ENCODE measurements around the gene RBM18.
A peak's percentile ranks its signal among the peaks of the same experiment; 100 is the strongest.

RBM18 gene

GRCh38 chr9:122226142-122226757 is 38.4 kb downstream of the RBM18 start:
- TF ChIP-seq CTCF (IDR thresholded peaks at IDR 0.05; ENCODE audit: borderline replicate concordance, control extremely low read depth, extremely low read depth, insufficient read depth, missing control alignments): no peak
- peak; percentile 18 for DNase-seq (ENCODE audit: low spot score)
- in situ Hi-C loops (cut with MboI; ENCODE audit: low sequenced_read_pairs, unreplicated experiment): no loop called here

- TF ChIP-seq CTCF (IDR thresholded peaks at IDR 0.05; ENCODE audit: borderline replicate concordance, control extremely low read depth, extremely low read depth, insufficient read depth, missing control alignments): no peak
- in situ Hi-C loops (cut with MboI; ENCODE audit: low sequenced_read_pairs, unreplicated experiment): no loop called here
- DNase-seq (ENCODE audit: low spot score): peak; percentile 18
Observed at GRCh38 chr9:122225312-122226141, 39.1 kb downstream of the RBM18 start.

- TF ChIP-seq CTCF (IDR thresholded peaks at IDR 0.05; ENCODE audit: borderline replicate concordance, control extremely low read depth, extremely low read depth, insufficient read depth, missing control alignments): no peak
- in situ Hi-C loops (cut with MboI; ENCODE audit: low sequenced_read_pairs, unreplicated experiment): no loop called here
Observed at GRCh38 chr9:122223435-122223834, 41.2 kb downstream of the RBM18 start.

GRCh38 chr9:122222791-122223190 is 41.8 kb downstream of the RBM18 start:
- TF ChIP-seq CTCF (IDR thresholded peaks at IDR 0.05; ENCODE audit: borderline replicate concordance, control extremely low read depth, extremely low read depth, insufficient read depth, missing control alignments): no peak
- peak; percentile 17 for DNase-seq (ENCODE audit: low spot score)
- in situ Hi-C loops (cut with MboI; ENCODE audit: low sequenced_read_pairs, unreplicated experiment): no loop called here

More at GRCh38 chr9:122223435-122223834, 41.2 kb downstream of the RBM18 start:
- DNase-seq (ENCODE audit: low spot score): no peak

GRCh38 chr9:122221183-122221811 is 43.3 kb downstream of the RBM18 start:
- peak; percentile 30 for DNase-seq (ENCODE audit: low spot score)
- in situ Hi-C loops (cut with MboI; ENCODE audit: low sequenced_read_pairs, unreplicated experiment): no loop called here
- TF ChIP-seq CTCF (IDR thresholded peaks at IDR 0.05; ENCODE audit: borderline replicate concordance, control extremely low read depth, extremely low read depth, insufficient read depth, missing control alignments): no peak

- no peak for TF ChIP-seq CTCF (IDR thresholded peaks at IDR 0.05; ENCODE audit: borderline replicate concordance, control extremely low read depth, extremely low read depth, insufficient read depth, missing control alignments)
- DNase-seq (ENCODE audit: low spot score): peak; percentile 29
- in situ Hi-C loops (cut with MboI; ENCODE audit: low sequenced_read_pairs, unreplicated experiment): no loop called here
Observed at GRCh38 chr9:122220673-122221182, 43.9 kb downstream of the RBM18 start.

Measured in GM13976 (cell line).